ENCODE measurements around the gene ADGRL1. TPM values are rescaled to one million over a fixed set of nuclear protein-coding genes. Genes with fewer than 3 reads are reported as not detected.

ADGRL1 gene
- total RNA-seq, 1 donor from 2014 or later = 62.4 TPM

DNA sequence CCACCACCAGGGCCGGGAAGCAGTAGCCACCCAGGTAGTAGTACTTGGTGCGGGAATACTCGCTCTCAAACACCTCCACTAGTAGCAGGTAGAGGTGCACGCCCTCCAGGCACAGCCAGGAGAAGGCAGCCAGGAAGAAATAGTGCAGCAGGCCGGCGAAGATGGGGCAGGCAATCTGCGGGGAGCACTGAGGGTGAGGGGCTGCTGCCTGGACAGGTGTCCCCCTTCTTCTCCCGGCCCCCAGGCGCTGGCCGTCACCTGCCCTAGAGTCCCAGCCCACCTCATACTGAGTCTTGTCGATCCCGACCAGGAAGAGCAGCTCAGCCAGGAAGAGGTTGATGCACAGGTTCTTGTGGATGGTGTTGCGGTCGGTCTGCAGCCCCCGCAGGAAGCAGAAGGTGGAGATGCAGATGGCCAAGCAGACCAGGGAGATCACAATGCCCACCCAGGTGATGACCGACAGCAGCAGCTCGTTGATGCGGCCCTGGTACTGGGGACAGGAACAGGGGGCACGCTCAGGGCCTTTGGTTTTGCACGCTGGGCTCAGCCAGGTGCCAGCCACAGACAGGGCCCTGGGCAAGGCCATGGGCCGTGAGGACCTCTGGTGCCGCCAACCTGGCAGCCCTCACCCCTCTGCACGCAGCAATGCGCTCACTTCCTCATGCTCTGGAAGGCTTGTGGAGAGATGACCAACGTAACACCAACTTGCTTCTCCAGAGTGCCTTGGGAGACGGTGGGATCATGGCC is 48.8 kb downstream of the ADGRL1 start:
- no peak overlapping the region for H3K27ac Mint-ChIP-seq
- peaks cover 7% of the 10 kb centered on the region for H3K36me3 Mint-ChIP-seq
- H3K4me3 Mint-ChIP-seq = no peak overlapping the region
- no peaks in the 10 kb centered on the region for H3K9me3 Mint-ChIP-seq
- no peaks in the 10 kb centered on the region for H3K27me3 Mint-ChIP-seq
- TF ChIP-seq, protein P1, sequence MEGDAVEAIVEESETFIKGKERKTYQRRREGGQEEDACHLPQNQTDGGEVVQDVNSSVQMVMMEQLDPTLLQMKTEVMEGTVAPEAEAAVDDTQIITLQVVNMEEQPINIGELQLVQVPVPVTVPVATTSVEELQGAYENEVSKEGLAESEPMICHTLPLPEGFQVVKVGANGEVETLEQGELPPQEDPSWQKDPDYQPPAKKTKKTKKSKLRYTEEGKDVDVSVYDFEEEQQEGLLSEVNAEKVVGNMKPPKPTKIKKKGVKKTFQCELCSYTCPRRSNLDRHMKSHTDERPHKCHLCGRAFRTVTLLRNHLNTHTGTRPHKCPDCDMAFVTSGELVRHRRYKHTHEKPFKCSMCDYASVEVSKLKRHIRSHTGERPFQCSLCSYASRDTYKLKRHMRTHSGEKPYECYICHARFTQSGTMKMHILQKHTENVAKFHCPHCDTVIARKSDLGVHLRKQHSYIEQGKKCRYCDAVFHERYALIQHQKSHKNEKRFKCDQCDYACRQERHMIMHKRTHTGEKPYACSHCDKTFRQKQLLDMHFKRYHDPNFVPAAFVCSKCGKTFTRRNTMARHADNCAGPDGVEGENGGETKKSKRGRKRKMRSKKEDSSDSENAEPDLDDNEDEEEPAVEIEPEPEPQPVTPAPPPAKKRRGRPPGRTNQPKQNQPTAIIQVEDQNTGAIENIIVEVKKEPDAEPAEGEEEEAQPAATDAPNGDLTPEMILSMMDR (conservative IDR thresholded peaks at IDR 0.05) = no peak
- DNase-seq (ENCODE audit: extremely low spot score, unreplicated experiment) = no peak
- H3K4me1 Mint-ChIP-seq (ENCODE audit: unreplicated experiment) = no peaks in the 10 kb centered on the region

DNA sequence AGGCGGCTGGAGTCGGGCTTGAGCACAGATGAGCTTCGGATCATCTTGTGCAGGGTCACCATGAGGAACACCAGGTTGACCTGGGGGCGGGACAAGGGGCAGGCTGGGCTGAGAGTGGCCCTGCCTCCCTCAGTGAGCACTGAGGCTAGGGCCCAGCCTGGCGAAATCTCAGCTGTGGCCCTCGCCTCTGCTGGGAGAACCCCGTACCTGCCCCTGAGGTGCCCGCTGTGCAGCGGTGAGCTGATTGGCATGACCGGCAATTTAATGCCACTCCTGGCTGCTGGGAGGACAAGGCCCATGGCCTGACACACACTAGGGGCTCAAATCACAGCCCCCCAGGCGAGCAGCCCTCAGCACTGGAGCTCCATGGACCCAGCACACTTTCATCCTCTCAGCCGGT is 49.8 kb downstream of the ADGRL1 start:
- Mint-ChIP-seq H3K4me3 (no peak overlapping the region), H3K4me1 (ENCODE audit: unreplicated experiment) (no peaks in the 10 kb centered on the region), H3K9me3 (no peaks in the 10 kb centered on the region), H3K36me3 (peaks cover 7% of the 10 kb centered on the region), H3K27ac (no peak overlapping the region), H3K27me3 (no peaks in the 10 kb centered on the region)
- TF ChIP-seq, protein P1 (conservative IDR thresholded peaks at IDR 0.05) = no peak
- DNase-seq (ENCODE audit: extremely low spot score, unreplicated experiment) = no peak

DNA sequence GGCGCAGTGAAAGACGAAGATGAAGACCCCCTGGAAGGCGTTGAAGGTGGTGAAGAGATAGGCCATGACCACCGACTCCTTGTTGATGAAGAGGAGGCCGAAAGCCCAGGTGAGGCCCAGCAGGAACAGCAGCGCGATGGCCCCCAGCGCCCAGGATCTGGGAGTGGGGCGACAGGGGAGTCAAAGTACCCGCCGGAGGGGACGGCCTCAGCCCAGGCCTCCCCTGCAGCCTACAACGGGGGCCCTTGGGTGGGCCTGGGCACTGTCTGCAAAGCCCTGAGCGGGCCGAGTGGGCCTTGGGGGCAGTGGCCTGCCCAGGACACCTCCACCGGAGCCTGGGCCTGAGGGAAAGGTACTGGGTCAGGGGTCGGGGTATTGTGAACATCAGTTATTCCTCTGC is 50.6 kb downstream of the ADGRL1 start:
- Mint-ChIP-seq H3K9me3 (no peaks in the 10 kb centered on the region), H3K27me3 (no peaks in the 10 kb centered on the region), H3K27ac (no peak overlapping the region), H3K4me3 (no peak overlapping the region), H3K36me3 (peaks cover 7% of the 10 kb centered on the region), H3K4me1 (ENCODE audit: unreplicated experiment) (no peaks in the 10 kb centered on the region)
- TF ChIP-seq, protein P1 (conservative IDR thresholded peaks at IDR 0.05) = no peak
- DNase-seq (ENCODE audit: extremely low spot score, unreplicated experiment) = no peak

DNA sequence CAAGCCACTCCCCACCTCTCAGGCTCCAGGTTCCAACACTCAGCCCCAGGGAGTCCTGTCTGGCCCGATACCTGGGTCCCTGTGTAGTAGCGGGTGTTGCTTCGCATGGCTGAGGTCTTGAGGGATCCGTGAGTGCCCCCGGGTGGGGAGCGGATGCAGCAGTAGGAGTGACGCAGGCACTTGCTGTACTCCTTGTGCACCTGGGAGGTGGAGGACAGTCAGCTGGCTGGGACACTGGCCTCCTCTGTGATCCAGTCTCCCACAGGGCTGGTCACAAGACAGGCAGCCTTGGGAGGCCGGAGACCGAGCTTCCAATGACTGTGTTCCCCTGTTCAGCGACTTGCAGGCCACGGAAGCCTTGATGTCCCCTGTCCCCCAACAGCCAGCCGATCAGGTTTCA is 53.3 kb downstream of the ADGRL1 start:
- Mint-ChIP-seq H3K9me3 (no peaks in the 10 kb centered on the region), H3K36me3 (peaks cover 7% of the 10 kb centered on the region), H3K4me1 (ENCODE audit: unreplicated experiment) (peaks cover 9% of the 10 kb centered on the region), H3K27ac (no peak overlapping the region), H3K27me3 (no peaks in the 10 kb centered on the region), H3K4me3 (no peak overlapping the region)
- TF ChIP-seq, protein P1 (conservative IDR thresholded peaks at IDR 0.05) = no peak
- no peak for DNase-seq (ENCODE audit: extremely low spot score, unreplicated experiment)

DNA sequence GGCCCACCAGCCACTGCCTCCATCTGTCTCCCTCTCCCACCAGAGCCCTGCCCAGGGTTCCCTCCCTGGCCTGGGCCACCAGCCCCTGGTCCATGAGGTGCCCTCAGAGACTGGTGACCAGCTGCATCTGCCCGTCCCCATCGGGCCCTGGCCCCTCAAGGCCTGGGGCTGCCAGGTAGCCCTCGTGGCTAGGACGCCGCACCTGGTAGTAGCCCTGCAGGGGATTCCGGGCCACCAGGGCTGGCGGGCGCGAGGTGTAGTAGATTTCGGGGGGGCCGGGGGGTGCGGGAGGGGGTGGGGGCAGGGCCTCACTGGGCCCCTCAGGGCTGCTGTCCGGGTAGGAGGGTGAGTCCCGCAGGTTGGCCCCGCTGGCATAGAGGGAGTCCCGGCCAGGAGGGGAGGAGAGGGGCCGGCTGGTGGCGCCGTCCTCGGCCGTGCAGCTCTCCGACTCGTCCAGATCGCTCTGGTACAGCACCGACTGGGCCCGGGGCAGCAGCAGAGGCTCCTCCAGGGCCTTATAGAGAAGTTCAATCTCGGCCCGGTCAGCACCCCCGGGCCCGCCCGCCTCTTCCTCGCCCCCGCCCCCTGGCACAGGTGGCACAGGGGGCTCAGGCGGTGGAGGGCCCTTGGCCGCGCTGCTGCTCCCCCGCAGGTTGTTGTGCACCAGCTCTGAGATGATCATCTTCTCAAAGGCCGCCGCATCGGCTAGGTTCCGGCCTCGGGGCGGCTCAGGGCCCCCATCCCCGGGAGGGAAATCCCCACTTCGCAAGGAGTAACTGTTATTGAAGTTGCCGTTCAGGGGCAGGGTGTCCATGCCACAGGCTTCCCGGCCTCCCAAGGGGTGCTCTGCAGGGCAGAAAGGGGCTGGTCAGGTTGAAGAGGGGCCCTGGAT is 55.0 kb downstream of the ADGRL1 start:
- Mint-ChIP-seq H3K36me3 (peaks cover 7% of the 10 kb centered on the region), H3K4me1 (ENCODE audit: unreplicated experiment) (peaks cover 14% of the 10 kb centered on the region), H3K27me3 (no peaks in the 10 kb centered on the region), H3K27ac (no peak overlapping the region), H3K9me3 (no peaks in the 10 kb centered on the region), H3K4me3 (no peak overlapping the region)
- no peak for DNase-seq (ENCODE audit: extremely low spot score, unreplicated experiment)
- TF ChIP-seq, protein P1 (conservative IDR thresholded peaks at IDR 0.05) = no peak

Measured in type B pancreatic cell (in vitro differentiated cells).